D721Med (cell line): ENCODE measurements around the gene SNUPN.

Experiments used
- DNase-seq: peaks from one replicate; pipeline ENCODE4 v3.0.0; 2011; ENCODE audit warnings: low spot score; ENCODE audit not compliant: insufficient read length
- FAIRE-seq: peaks from 2 replicates; lab custom pipeline; 2011; peaks lifted over from hg19 to GRCh38; lab: Jason Lieb, UNC
- TF ChIP-seq, protein P1 (sequence below): IDR thresholded peaks from 2 replicates; pipeline ENCODE4 v1.5.1; 2012; ENCODE audit warnings: mild to moderate bottlenecking, control low read depth; ENCODE audit not compliant: insufficient read depth; ENCODE audit errors: missing control alignments

The SNUPN gene

DNA sequence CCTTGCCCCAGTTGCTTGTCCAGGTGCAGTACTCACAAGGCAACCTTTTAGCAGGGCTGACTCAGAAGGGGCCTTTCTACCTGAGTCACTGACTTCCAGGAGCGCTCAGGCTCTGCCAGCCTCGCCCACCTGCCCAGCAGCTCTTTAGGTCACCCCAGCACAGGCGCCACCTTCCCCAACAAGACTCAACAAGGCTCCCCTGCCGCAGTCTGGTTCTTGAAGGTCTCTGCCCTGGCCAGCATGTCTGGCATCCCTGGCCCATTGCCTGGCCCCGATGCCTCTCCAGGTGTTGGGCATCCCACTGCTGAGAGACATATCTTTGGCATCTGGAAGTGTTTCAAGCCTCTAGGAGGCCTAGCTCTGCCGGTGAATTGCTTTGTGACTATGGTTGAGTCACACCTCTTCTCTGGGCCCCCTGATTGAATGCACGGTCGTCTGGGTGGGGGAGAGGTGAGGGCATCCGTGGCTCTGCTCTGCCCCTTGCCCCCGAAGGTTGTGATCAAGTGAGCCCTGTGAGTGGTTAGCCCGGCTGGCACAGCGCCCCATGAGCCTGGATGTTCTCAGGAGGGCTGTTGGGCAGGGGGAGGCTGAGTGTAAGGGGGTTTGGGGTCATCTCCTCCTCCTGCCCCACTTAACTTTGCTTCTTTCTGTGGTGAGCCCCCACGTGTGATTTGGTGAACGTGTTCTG lies 43.8 kb upstream of the SNUPN start:
- TF ChIP-seq, protein P1, sequence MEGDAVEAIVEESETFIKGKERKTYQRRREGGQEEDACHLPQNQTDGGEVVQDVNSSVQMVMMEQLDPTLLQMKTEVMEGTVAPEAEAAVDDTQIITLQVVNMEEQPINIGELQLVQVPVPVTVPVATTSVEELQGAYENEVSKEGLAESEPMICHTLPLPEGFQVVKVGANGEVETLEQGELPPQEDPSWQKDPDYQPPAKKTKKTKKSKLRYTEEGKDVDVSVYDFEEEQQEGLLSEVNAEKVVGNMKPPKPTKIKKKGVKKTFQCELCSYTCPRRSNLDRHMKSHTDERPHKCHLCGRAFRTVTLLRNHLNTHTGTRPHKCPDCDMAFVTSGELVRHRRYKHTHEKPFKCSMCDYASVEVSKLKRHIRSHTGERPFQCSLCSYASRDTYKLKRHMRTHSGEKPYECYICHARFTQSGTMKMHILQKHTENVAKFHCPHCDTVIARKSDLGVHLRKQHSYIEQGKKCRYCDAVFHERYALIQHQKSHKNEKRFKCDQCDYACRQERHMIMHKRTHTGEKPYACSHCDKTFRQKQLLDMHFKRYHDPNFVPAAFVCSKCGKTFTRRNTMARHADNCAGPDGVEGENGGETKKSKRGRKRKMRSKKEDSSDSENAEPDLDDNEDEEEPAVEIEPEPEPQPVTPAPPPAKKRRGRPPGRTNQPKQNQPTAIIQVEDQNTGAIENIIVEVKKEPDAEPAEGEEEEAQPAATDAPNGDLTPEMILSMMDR, result no peak
- DNase-seq, result no peak

DNA sequence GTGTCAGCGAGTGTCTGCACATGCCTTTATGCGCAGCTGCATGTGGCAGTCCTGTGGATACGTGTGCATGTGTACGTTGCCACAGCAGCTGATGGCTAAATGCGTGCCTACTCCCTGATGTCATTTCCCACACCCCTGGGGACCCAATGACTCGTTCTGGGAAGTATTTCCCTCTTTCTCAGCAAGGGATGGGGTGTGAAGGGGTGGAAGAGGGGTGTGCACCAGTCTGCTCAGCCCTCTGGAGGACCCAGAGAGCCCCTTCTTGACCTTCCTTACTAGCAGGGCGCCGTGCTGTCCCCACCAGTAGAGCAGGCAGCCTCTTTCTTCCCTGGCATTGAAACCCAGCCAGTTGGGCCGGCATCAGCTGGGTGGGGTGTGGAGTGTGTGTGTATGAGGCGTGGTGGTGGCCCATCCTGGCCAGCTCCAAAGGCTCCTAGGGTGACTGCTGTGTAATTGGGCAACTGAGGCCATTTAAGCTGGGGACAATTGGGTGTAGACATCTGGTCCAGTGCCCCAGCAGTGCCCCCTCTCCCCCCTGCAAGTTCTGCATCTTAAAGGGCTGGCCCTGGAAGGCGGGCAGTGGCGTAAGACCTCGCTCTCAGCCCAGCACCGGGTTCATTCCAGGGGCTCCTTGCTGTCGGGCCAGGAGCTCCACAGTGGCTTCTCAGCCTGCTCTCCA lies 41.4 kb upstream of the SNUPN start:
- DNase-seq (no peak), FAIRE-seq (no peak)

More for the DNA sequence above, 43.8 kb upstream of the SNUPN start:
- FAIRE-seq, result no peak

DNA sequence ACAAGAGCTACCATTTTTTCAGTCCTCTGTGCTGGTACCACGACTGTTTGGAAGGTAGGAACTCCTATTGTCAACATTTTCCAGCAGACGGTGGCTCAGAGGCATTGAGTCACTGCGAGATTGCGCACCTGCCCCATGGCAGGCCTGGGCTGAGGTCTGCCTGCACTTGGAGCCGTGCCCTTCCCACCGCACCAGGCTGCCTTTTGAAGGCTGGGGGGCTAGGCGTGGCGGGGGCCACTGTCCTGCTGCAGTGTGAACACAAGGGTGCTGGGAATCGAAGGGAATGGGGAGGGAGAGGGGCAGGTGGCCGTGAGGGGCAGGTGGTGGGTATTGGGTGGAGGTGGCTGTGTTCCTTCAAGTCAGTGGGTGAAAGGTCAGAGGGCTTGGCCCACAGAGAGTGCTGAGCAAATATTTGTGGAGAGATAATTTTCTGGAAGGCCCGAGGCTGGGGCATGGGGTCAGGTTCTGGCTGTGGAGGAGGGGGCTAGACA lies 38.5 kb upstream of the SNUPN start:
- DNase-seq, result no peak
- TF ChIP-seq, protein P1, result no peak
- no peak for FAIRE-seq

More for the DNA sequence above, 41.4 kb upstream of the SNUPN start:
- TF ChIP-seq, protein P1, result no peak

DNA sequence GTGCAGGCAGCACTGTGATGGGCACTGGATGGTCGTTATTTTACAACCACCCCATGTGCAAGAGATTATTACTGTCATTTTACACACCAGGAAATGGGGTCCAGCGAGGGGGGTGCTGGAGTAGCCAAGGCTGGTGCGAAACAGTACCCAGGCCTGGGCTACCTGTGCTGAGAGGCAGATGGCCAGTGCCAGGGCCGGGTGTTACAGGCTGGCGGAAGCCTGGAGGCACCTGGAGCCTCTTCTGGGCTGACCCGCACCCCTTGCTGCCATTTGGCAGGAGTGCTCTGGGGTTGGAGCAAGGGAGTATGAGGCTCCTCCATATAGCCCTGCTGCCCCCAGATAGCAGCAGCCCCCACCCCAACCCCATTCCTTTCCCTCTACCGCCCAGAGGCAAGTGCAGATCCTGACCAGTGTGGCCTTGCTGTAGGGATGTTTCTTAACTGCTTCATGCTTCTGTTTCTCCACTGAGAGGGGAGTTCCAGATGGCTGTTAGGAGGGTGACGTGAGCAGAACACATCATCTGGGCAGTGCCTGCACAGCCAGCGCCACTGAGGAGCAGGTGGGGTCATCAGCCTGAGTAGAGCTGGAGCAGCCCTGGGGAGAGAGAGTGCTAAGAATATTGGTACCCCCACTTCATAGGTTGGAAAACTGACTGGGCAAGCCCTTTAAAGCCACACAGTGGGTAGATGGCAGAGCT lies 37.4 kb upstream of the SNUPN start:
- TF ChIP-seq, protein P1, result no peak
- FAIRE-seq (no peak), DNase-seq (no peak)

DNA sequence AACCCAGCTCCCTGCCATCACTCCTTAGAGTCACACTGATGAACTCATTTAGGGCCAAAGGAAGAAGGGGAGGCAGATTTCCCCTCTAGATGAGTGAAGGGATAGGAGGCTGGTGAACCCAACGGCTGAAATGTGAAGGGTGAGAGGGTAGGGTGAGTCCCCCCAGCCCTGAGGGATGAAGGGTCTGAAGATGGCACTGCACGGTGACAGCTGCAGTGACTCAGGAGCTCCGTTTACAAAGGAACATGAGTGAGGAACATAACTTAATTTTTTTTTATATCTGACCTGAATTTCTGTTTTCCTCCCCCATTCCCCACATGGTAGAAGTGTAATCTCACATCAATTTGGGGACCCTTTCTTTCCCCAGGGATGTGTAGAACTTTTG lies 36.2 kb upstream of the SNUPN start:
- DNase-seq (no peak), FAIRE-seq (no peak)
- TF ChIP-seq, protein P1, result no peak

DNA sequence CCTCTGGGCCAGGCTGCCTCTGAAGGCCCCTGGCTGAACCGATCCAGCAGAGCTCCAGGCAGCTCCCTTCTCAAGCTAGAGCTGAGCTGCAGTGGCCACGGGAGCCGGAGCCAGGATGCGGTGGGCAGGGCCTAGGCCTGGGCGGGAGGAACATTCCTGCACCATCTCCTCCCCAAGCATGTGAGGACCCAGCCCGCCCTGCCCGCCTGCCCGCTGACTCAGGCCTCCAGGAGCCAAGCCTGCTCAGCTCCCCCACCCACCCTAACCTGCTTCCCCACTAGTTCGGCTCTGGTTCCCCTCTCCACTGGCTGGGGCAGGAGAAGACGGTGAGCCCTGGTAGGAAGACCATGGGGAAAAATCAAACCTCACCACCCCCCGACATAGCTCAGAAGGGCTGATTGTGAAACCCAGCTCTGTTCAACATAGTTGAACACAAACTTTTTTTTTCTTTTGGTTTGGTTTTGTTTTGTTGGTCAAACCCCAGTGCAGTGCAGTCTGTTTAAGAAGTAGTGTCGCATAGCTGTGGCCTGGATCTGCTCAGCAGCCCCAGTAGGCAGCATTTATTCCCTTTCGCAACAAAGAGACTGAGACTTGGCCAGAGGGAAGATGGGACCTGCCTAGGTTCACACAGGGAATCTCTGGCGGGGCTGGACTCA lies 35.7 kb upstream of the SNUPN start:
- TF ChIP-seq, protein P1, result no peak
- no peak for DNase-seq
- FAIRE-seq, result no peak
